Prostate gland (tissue), 2 donors: ENCODE measurements around the gene TMEM91. TPM values are rescaled to one million over a fixed set of nuclear protein-coding genes. Genes with fewer than 3 reads are reported as not detected.
A peak's percentile ranks its signal among the peaks of the same experiment; 100 is the strongest.

Source experiments
- DNase-seq: peaks from one replicate; pipeline ENCODE4 v3.0.0-alpha.2; 2019; ENCODE audit warnings: low spot score
- H3K27ac ChIP-seq, 2 donors: fragments of 200-600 bp; sonication (generic); 2 replicates each; pipeline ENCODE4 v1.5.1; 2017 to 2019
- H3K27me3 ChIP-seq: fragments of 200-600 bp; sonication (generic); replicated peaks from 2 replicates; pipeline ENCODE4 v1.5.1; 2019; ENCODE audit not compliant: insufficient read depth
- H3K36me3 ChIP-seq, 2 donors: fragments of 200-600 bp; sonication (generic); 1 replicate in 1 of 2; 2 replicates in 1 of 2; pipeline versions ENCODE4 v1.5.1 to v1.8.1; 2017 to 2019
- H3K4me1 ChIP-seq: fragments of 200-600 bp; sonication (generic); replicated peaks from 2 replicates; pipeline ENCODE4 v1.5.1; 2019
- H3K4me3 ChIP-seq, 2 donors: fragments of 200-600 bp; sonication (generic); 2 replicates each; pipeline ENCODE4 v1.5.1; 2017 to 2019
- H3K9me3 ChIP-seq: fragments of 200-600 bp; sonication (generic); 2 replicates; pipeline ENCODE4 v1.5.1; 2017
- CTCF ChIP-seq, 4 experiments: fragments of 200-600 bp in 2 of 4; fragments of 450-650 bp in 2 of 4; sonication (generic) in 2 of 4; IDR thresholded peaks; 1 replicate in 3 of 4; 2 replicates in 1 of 4; pipeline ENCODE4 v1.5.1; 2016 to 2019; ENCODE audit warnings: antibody characterized with exemption in 4 of 4, mild to moderate bottlenecking in 2 of 4, moderate library complexity in 2 of 4
- POLR2A ChIP-seq: fragments of 450-650 bp; IDR thresholded peaks from one replicate; pipeline ENCODE4 v1.6.1; 2016; ENCODE audit warnings: antibody characterized with exemption, mild to moderate bottlenecking
- POLR2AphosphoS5 ChIP-seq: sonication (generic); formaldehyde crosslinking; IDR thresholded peaks from one replicate; pipeline ENCODE4 v1.6.1; 2017; ENCODE audit warnings: antibody characterized with exemption
- WGBS: methylation state at CpG from one replicate; pipeline ENCODE4 v1.1.5; 2018; 5-methylcytosine and 5-hydroxymethylcytosine counted together
- intact Hi-C: fragments of 100-400 bp; cut with DNase I; formaldehyde crosslinking; loops from one replicate; pipeline ENCODE4 v1.14.2; 2022
- total RNA-seq, 2 donors: library from RNA; depleted of rRNA; stranded (reverse); fragments of >200 nt; gene quantifications; one replicate each; pipeline ENCODE4 v1.1.0, GENCODE V29; 2016

Gene TMEM91
- total RNA-seq, 2 donors from 2014 or later = 15.7 to 19.7 TPM

- Histone ChIP-seq H3K27me3 (no peaks in the 10 kb centered on the region), H3K36me3 (no peaks in the 10 kb centered on the region), H3K27ac (no peak overlapping the region), H3K4me3 (no peak overlapping the region), H3K9me3 (no peaks in the 10 kb centered on the region), H3K4me1 (peaks cover 4% of the 10 kb centered on the region)
- 94% methylated on average over 13 of the region's 13 CpGs for WGBS
- no peak for DNase-seq
- intact Hi-C loops = loop anchor here (5.0 kb wide), 1 partner anchor 35 kb away; no protein-coding TSS in a partner anchor
- TF ChIP-seq CTCF (IDR thresholded peaks at IDR 0.05) = no peak
- no peak for TF ChIP-seq POLR2A
- no peak for TF ChIP-seq POLR2AphosphoS5
These were observed 18.6 kb upstream of the TMEM91 start for GRCh38 chr19:41357746-41358145.

- H3K4me3 ChIP-seq = no peak overlapping the region
- no peaks in the 10 kb centered on the region for H3K36me3 ChIP-seq
- WGBS = 88% methylated on average over 1 of the region's 1 CpG
- DNase-seq = no peak
- H3K27me3 ChIP-seq = no peaks in the 10 kb centered on the region
- no peaks in the 10 kb centered on the region for H3K9me3 ChIP-seq
- intact Hi-C loops = loop anchor here (5.0 kb wide), 1 partner anchor 37 kb away; no protein-coding TSS in a partner anchor
- H3K4me1 ChIP-seq = peaks cover 3% of the 10 kb centered on the region
- TF ChIP-seq CTCF (IDR thresholded peaks at IDR 0.05) (no peak), POLR2A (no peak), POLR2AphosphoS5 (no peak)
- H3K27ac ChIP-seq = no peak overlapping the region
These were observed 16.6 kb upstream of the TMEM91 start for GRCh38 chr19:41359741-41360140.

GRCh38 chr19:41362143-41362847 lies 14.0 kb upstream of the TMEM91 start:
- H3K27ac ChIP-seq = no peak overlapping the region
- TF ChIP-seq CTCF (IDR thresholded peaks at IDR 0.05) (no peak), POLR2A (no peak), POLR2AphosphoS5 (no peak)
- WGBS = 82% methylated on average over 10 of the region's 10 CpGs
- H3K9me3 ChIP-seq = no peaks in the 10 kb centered on the region
- DNase-seq = no peak
- peaks cover 3% of the 10 kb centered on the region for H3K4me1 ChIP-seq
- H3K4me3 ChIP-seq = no peak overlapping the region
- H3K36me3 ChIP-seq = no peaks in the 10 kb centered on the region
- H3K27me3 ChIP-seq = no peaks in the 10 kb centered on the region
- intact Hi-C loops = no loop called here

GRCh38 chr19:41363371-41363752 lies 13.0 kb upstream of the TMEM91 start:
- DNase-seq = no peak
- 45% methylated on average over 6 of the region's 6 CpGs for WGBS
- Histone ChIP-seq H3K9me3 (no peaks in the 10 kb centered on the region), H3K36me3 (no peaks in the 10 kb centered on the region), H3K27me3 (no peaks in the 10 kb centered on the region), H3K4me1 (peaks cover 3% of the 10 kb centered on the region), H3K4me3 (peak overlapping the region; percentile 67 to 68), H3K27ac (peak overlapping the region; percentile 96 to 99)
- TF ChIP-seq POLR2A (no peak), POLR2AphosphoS5 (no peak), CTCF (IDR thresholded peaks at IDR 0.05) (no peak)
- intact Hi-C loops = no loop called here
